Liver (tissue), 9 donors: ENCODE measurements around the gene NCAM1. TPM values are rescaled to one million over a fixed set of nuclear protein-coding genes. Genes with fewer than 3 reads are reported as not detected.

Experiments
- DNase-seq: peaks from one replicate; pipeline ENCODE4 v3.0.0-alpha.2; 2017; ENCODE audit warnings: low spot score
- H3K27ac ChIP-seq, 2 donors: one replicate each; pipeline ENCODE4 v1.7.0; 2013; ENCODE audit warnings: inconsistent platforms in 2 of 2, low read length in 2 of 2, control low read depth in 1 of 2, low read depth in 1 of 2, mild to moderate bottlenecking in 1 of 2
- H3K27me3 ChIP-seq, 4 donors: one replicate each; pipeline versions ENCODE4 v1.6.1 to v1.7.0; 2013; ENCODE audit warnings: low read length in 3 of 4, inconsistent platforms in 1 of 4, mild to moderate bottlenecking in 1 of 4, moderate library complexity in 1 of 4; ENCODE audit not compliant: control insufficient read depth in 4 of 4, insufficient read depth in 4 of 4
- H3K36me3 ChIP-seq, 4 donors: one replicate each; pipeline versions ENCODE4 v1.6.1 to v1.7.0; 2013; ENCODE audit warnings: low read length in 3 of 4, mild to moderate bottlenecking in 3 of 4, low read depth in 1 of 4, moderate library complexity in 1 of 4; ENCODE audit not compliant: control insufficient read depth in 4 of 4, insufficient read depth in 3 of 4
- H3K4me1 ChIP-seq, 4 donors: one replicate each; pipeline versions ENCODE4 v1.6.1 to v1.7.0; 2013; ENCODE audit warnings: low read length in 3 of 4, mild to moderate bottlenecking in 3 of 4, moderate library complexity in 1 of 4; ENCODE audit not compliant: control insufficient read depth in 4 of 4, insufficient read depth in 4 of 4
- H3K4me3 ChIP-seq, 3 donors: one replicate each; pipeline versions ENCODE4 v1.6.1 to v1.7.0; 2013; ENCODE audit warnings: low read length in 3 of 3, control low read depth in 1 of 3, low read depth in 1 of 3, mild to moderate bottlenecking in 1 of 3
- H3K9ac ChIP-seq, 2 donors: one replicate each; pipeline ENCODE4 v1.7.0; 2013; ENCODE audit warnings: low read length in 2 of 2, mild to moderate bottlenecking in 2 of 2, moderate library complexity in 2 of 2, control low read depth in 1 of 2, low read depth in 1 of 2
- H3K9me3 ChIP-seq, 4 donors: one replicate each; pipeline versions ENCODE4 v1.6.1 to v1.7.0; 2013; ENCODE audit warnings: low read length in 3 of 4; ENCODE audit not compliant: control insufficient read depth in 4 of 4
- EGR1 ChIP-seq, 2 donors: IDR thresholded peaks; 2 replicates each; pipeline ENCODE4 v1.6.1; 2016 to 2018; ENCODE audit warnings: antibody characterized with exemption in 2 of 2, low read depth in 2 of 2
- FOXA1 ChIP-seq: IDR thresholded peaks from 2 replicates; pipeline ENCODE4 v1.6.1; 2016; ENCODE audit warnings: antibody characterized with exemption
- FOXA2 ChIP-seq: IDR thresholded peaks from 2 replicates; pipeline ENCODE4 v1.6.1; 2016; ENCODE audit warnings: antibody characterized with exemption
- GABPA ChIP-seq, 2 donors: IDR thresholded peaks in 1 of 2; conservative IDR thresholded peaks in 1 of 2; 2 replicates each; pipeline ENCODE4 v1.6.1; 2016; ENCODE audit warnings: antibody characterized with exemption in 2 of 2, mild to moderate bottlenecking in 1 of 2, moderate library complexity in 1 of 2
- HNF4A ChIP-seq, 2 donors: conservative IDR thresholded peaks; 2 replicates each; pipeline ENCODE4 v1.6.1; 2016; ENCODE audit warnings: antibody characterized with exemption in 2 of 2, mild to moderate bottlenecking in 2 of 2
- HNF4G ChIP-seq: IDR thresholded peaks from 2 replicates; pipeline ENCODE4 v1.6.1; 2016; ENCODE audit warnings: antibody characterized with exemption
- JUND ChIP-seq, 2 donors: IDR thresholded peaks; 2 replicates each; pipeline ENCODE4 v1.6.1; 2016; ENCODE audit warnings: antibody characterized with exemption in 2 of 2
- NR2F2 ChIP-seq: IDR thresholded peaks from 2 replicates; pipeline ENCODE4 v1.6.1; 2016; ENCODE audit warnings: antibody characterized with exemption
- RAD21 ChIP-seq, 2 donors: IDR thresholded peaks; 2 replicates each; pipeline ENCODE4 v1.6.1; 2016; ENCODE audit warnings: antibody characterized with exemption in 2 of 2, mild to moderate bottlenecking in 2 of 2
- RXRA ChIP-seq, 2 donors: IDR thresholded peaks; 2 replicates each; pipeline ENCODE4 v1.6.1; 2017 to 2018; ENCODE audit warnings: antibody characterized with exemption in 2 of 2, mild to moderate bottlenecking in 1 of 2
- SP1 ChIP-seq: IDR thresholded peaks from 2 replicates; pipeline ENCODE4 v1.6.1; 2018; ENCODE audit warnings: antibody characterized with exemption, mild to moderate bottlenecking
- YY1 ChIP-seq: IDR thresholded peaks from 2 replicates; pipeline ENCODE4 v1.6.1; 2016; ENCODE audit warnings: antibody characterized with exemption, mild to moderate bottlenecking
- ZBTB33 ChIP-seq: IDR thresholded peaks from 2 replicates; pipeline ENCODE4 v1.6.1; 2016; ENCODE audit warnings: antibody characterized with exemption
- WGBS: extraction: QIAGEN DNeasy Blood & Tissue Kit; methylation state at CpG from one replicate; pipeline ENCODE4 v1.1.7; 2013; 5-methylcytosine and 5-hydroxymethylcytosine counted together
- polyA plus RNA-seq, 2 donors: library from polyadenylated mRNA; stranded (reverse) in 1 of 2; unstranded in 1 of 2; fragments of 200-250 nt in 1 of 2; fragments of >200 nt in 1 of 2; fragmentation: Nextera tagmentation in 1 of 2; extraction: Ambion mirVana in 1 of 2; gene quantifications; one replicate each; pipeline versions ENCODE4 v1.2.1 to v1.2.3, GENCODE V29; 2013 to 2015
- total RNA-seq, 2 donors: library from RNA; depleted of rRNA; stranded (reverse); fragments of >200 nt; gene quantifications; one replicate each; pipeline ENCODE4 v1.2.3, GENCODE V29; 2014
- TF ChIP-seq, protein P1 (sequence below): fragments of 150-350 bp; IDR thresholded peaks from 2 replicates; pipeline ENCODE4 v1.5.1; 2017; ENCODE audit warnings: improper control_type of control experiment, low read depth, low read length; ENCODE audit not compliant: missing input control
- TF ChIP-seq, protein P2 (sequence below): IDR thresholded peaks from 2 replicates; pipeline ENCODE4 v1.6.1; 2016; ENCODE audit warnings: antibody characterized with exemption
- TF ChIP-seq, protein P3 (sequence below): IDR thresholded peaks from 2 replicates; pipeline ENCODE4 v1.6.1; 2016; ENCODE audit warnings: antibody characterized with exemption
- TF ChIP-seq, protein P4 (sequence below): IDR thresholded peaks from 2 replicates; pipeline ENCODE4 v1.6.1; 2016; ENCODE audit warnings: antibody characterized with exemption, mild to moderate bottlenecking
- donor health status: healthy.
- donor health status: healthy.
- donor health status: healthy.
- donor health status: healthy.
- donor health status: healthy.

The NCAM1 gene
- total and polyA plus RNA-seq, 4 donors, result 0.65 to 2.1 (median 0.88) TPM

DNA sequence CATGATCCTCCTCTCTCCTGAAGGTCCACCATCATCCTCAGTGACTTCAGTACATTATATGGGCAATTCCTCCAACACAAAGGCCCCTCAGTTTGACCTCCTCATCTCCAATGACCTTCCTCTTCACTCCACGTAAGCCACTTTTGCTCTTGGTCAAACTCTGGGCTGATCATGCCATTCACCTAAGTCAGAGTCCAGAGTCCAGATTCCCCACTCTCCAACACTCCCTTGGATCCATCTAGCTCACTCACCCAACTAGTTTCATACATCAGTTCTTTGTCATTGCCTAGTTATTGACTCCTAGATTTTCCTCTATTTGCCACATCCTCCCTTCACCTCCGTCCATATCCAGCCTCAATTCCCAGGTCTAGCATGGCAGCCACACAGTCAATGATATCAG, 322.7 kb downstream of the NCAM1 start:
- Histone ChIP-seq H3K36me3 (no peaks in the 10 kb centered on the region), H3K4me1 (no peaks in the 10 kb centered on the region), H3K27me3 (no peaks in the 10 kb centered on the region), H3K9ac (no peak overlapping the region), H3K27ac (no peak overlapping the region), H3K9me3 (no peaks in the 10 kb centered on the region), H3K4me3 (no peak overlapping the region)
- peak in 1 of 2 donors; percentile 35 for TF ChIP-seq HNF4A (conservative IDR thresholded peaks at IDR 0.05)
- TF ChIP-seq RAD21 (IDR thresholded peaks at IDR 0.05), result no peak
- 67% methylated on average over 2 of the region's 2 CpGs for WGBS
- no peak for DNase-seq

DNA sequence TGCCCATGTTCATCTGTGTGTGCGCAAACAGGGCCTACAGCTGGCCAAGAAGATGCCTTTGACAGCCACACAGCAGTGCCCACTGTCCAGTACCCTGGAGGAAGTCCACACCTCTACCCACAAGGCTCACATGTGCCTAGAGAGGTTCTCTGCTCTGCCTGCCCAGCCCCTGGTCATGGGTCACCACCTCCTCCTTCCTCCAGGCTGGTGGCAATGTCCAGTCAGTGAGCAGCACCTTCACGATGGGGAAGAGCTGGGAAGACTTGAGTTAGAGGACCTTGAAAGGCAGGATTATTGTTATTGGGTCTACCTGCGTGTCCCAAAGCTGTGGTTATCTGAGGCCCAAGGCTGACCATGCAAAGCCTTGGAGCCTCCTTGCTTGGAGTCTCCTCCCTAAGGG, 324.8 kb downstream of the NCAM1 start:
- no peaks in the 10 kb centered on the region for H3K27me3 ChIP-seq
- DNase-seq, result no peak
- H3K4me1 ChIP-seq, result no peaks in the 10 kb centered on the region
- H3K4me3 ChIP-seq, result no peak overlapping the region
- no peaks in the 10 kb centered on the region for H3K36me3 ChIP-seq
- 95% methylated on average over 3 of the region's 3 CpGs for WGBS
- H3K9ac ChIP-seq, result no peak overlapping the region
- H3K27ac ChIP-seq, result no peak overlapping the region
- TF ChIP-seq RXRA (IDR thresholded peaks at IDR 0.05) (no peak), HNF4A (conservative IDR thresholded peaks at IDR 0.05) (no peak), FOXA2 (no peak), FOXA1 (no peak), SP1 (no peak), EGR1 (IDR thresholded peaks at IDR 0.05; ENCODE audit: low read depth in 2 of 2) (no peak), ZBTB33 (no peak), YY1 (no peak), RAD21 (IDR thresholded peaks at IDR 0.05) (no peak), NR2F2 (no peak), HNF4G (no peak), GABPA (IDR thresholded peaks at IDR 0.05 in 1 of 2, conservative IDR thresholded peaks at IDR 0.05 in 1 of 2) (no peak), JUND (IDR thresholded peaks at IDR 0.05) (no peak)
- TF ChIP-seq, protein P1, sequence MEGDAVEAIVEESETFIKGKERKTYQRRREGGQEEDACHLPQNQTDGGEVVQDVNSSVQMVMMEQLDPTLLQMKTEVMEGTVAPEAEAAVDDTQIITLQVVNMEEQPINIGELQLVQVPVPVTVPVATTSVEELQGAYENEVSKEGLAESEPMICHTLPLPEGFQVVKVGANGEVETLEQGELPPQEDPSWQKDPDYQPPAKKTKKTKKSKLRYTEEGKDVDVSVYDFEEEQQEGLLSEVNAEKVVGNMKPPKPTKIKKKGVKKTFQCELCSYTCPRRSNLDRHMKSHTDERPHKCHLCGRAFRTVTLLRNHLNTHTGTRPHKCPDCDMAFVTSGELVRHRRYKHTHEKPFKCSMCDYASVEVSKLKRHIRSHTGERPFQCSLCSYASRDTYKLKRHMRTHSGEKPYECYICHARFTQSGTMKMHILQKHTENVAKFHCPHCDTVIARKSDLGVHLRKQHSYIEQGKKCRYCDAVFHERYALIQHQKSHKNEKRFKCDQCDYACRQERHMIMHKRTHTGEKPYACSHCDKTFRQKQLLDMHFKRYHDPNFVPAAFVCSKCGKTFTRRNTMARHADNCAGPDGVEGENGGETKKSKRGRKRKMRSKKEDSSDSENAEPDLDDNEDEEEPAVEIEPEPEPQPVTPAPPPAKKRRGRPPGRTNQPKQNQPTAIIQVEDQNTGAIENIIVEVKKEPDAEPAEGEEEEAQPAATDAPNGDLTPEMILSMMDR, result no peak
- TF ChIP-seq, protein P2, sequence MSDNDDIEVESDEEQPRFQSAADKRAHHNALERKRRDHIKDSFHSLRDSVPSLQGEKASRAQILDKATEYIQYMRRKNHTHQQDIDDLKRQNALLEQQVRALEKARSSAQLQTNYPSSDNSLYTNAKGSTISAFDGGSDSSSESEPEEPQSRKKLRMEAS, result no peak
- TF ChIP-seq, protein P3, sequence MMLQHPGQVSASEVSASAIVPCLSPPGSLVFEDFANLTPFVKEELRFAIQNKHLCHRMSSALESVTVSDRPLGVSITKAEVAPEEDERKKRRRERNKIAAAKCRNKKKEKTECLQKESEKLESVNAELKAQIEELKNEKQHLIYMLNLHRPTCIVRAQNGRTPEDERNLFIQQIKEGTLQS, result no peak
- TF ChIP-seq, protein P4, sequence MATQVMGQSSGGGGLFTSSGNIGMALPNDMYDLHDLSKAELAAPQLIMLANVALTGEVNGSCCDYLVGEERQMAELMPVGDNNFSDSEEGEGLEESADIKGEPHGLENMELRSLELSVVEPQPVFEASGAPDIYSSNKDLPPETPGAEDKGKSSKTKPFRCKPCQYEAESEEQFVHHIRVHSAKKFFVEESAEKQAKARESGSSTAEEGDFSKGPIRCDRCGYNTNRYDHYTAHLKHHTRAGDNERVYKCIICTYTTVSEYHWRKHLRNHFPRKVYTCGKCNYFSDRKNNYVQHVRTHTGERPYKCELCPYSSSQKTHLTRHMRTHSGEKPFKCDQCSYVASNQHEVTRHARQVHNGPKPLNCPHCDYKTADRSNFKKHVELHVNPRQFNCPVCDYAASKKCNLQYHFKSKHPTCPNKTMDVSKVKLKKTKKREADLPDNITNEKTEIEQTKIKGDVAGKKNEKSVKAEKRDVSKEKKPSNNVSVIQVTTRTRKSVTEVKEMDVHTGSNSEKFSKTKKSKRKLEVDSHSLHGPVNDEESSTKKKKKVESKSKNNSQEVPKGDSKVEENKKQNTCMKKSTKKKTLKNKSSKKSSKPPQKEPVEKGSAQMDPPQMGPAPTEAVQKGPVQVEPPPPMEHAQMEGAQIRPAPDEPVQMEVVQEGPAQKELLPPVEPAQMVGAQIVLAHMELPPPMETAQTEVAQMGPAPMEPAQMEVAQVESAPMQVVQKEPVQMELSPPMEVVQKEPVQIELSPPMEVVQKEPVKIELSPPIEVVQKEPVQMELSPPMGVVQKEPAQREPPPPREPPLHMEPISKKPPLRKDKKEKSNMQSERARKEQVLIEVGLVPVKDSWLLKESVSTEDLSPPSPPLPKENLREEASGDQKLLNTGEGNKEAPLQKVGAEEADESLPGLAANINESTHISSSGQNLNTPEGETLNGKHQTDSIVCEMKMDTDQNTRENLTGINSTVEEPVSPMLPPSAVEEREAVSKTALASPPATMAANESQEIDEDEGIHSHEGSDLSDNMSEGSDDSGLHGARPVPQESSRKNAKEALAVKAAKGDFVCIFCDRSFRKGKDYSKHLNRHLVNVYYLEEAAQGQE, result no peak
- no peaks in the 10 kb centered on the region for H3K9me3 ChIP-seq
